Activated T-helper 1 cell treated with anti-CD3 and anti-CD28 coated beads, Interleukin-12 subunit alpha, Interleukin-12 subunit beta, Interleukin-2, Interleukin-4 antibody, amounts not matched to agents 30 ng/mL and 10 ng/mL and 1 ng/mL, durations not matched to agents 14 hours and 24 hours and 36 hours (primary cell): Measurements from ENCODE around the gene LAMC2. TPM values are rescaled to one million over a fixed set of nuclear protein-coding genes. Genes with fewer than 3 reads are reported as not detected.

Experiments
- DNase-seq: peaks from one replicate; pipeline ENCODE4 v3.0.0; 2021; ENCODE audit warnings: low spot score
- H3K27ac Mint-ChIP-seq: one replicate; pipeline ENCODE4 v1.8.0; 2021; ENCODE audit warnings: mild to moderate bottlenecking, mixed read lengths
- H3K27me3 Mint-ChIP-seq: one replicate; pipeline ENCODE4 v1.8.0; 2022; ENCODE audit warnings: mild to moderate bottlenecking, moderate library complexity, mixed read lengths; ENCODE audit not compliant: insufficient read depth
- H3K36me3 Mint-ChIP-seq: one replicate; pipeline ENCODE4 v1.8.0; 2021; ENCODE audit warnings: low read depth, mixed read lengths
- H3K4me1 Mint-ChIP-seq: one replicate; pipeline ENCODE4 v1.8.0; 2021; ENCODE audit warnings: low read depth, mixed read lengths
- H3K4me3 Mint-ChIP-seq: one replicate; pipeline ENCODE4 v1.8.0; 2021; ENCODE audit warnings: mild to moderate bottlenecking, moderate library complexity, mixed read lengths
- H3K9me3 Mint-ChIP-seq: one replicate; pipeline ENCODE4 v1.8.0; 2021; ENCODE audit warnings: mixed read lengths
- intact Hi-C: fragments of 100-400 bp; cut with micrococcal nuclease; formaldehyde crosslinking; loops from one replicate; pipeline ENCODE4 v1.15.1; 2024
- total RNA-seq: library from RNA; stranded (reverse); gene quantifications from 2 replicates; pipeline ENCODE4 v1.2.3, GENCODE V29; 2022

The LAMC2 gene
- total RNA-seq, 1 donor from 2014 or later = 0.16 TPM

- Mint-ChIP-seq H3K36me3 (no peaks in the 10 kb centered on the region), H3K9me3 (no peaks in the 10 kb centered on the region), H3K4me1 (no peaks in the 10 kb centered on the region), H3K27ac (no peak overlapping the region), H3K4me3 (no peak overlapping the region), H3K27me3 (peaks cover 3% of the 10 kb centered on the region)
- DNase-seq = no peak
- intact Hi-C loops = no loop called here
These were observed 61.4 kb downstream of the LAMC2 start for GRCh38 chr1:183247484-183247883.

GRCh38 chr1:183247931-183248330 lies 61.9 kb downstream of the LAMC2 start:
- peaks cover 3% of the 10 kb centered on the region for H3K27me3 Mint-ChIP-seq
- no peak for DNase-seq
- no peaks in the 10 kb centered on the region for H3K4me1 Mint-ChIP-seq
- intact Hi-C loops = no loop called here
- H3K27ac Mint-ChIP-seq = no peak overlapping the region
- H3K36me3 Mint-ChIP-seq = no peaks in the 10 kb centered on the region
- H3K4me3 Mint-ChIP-seq = no peak overlapping the region
- no peaks in the 10 kb centered on the region for H3K9me3 Mint-ChIP-seq

- Mint-ChIP-seq H3K36me3 (no peaks in the 10 kb centered on the region), H3K27me3 (peaks cover 3% of the 10 kb centered on the region), H3K4me1 (no peaks in the 10 kb centered on the region), H3K27ac (no peak overlapping the region), H3K9me3 (no peaks in the 10 kb centered on the region), H3K4me3 (no peak overlapping the region)
- intact Hi-C loops = no loop called here
- DNase-seq = no peak
These were observed 63.1 kb downstream of the LAMC2 start for GRCh38 chr1:183248989-183249691.

GRCh38 chr1:183249941-183250452 lies 63.9 kb downstream of the LAMC2 start:
- intact Hi-C loops = no loop called here
- DNase-seq = no peak
- H3K27ac Mint-ChIP-seq = no peak overlapping the region
- H3K4me1 Mint-ChIP-seq = no peaks in the 10 kb centered on the region
- H3K4me3 Mint-ChIP-seq = no peak overlapping the region
- no peaks in the 10 kb centered on the region for H3K36me3 Mint-ChIP-seq
- peaks cover 5% of the 10 kb centered on the region for H3K27me3 Mint-ChIP-seq
- H3K9me3 Mint-ChIP-seq = no peaks in the 10 kb centered on the region

GRCh38 chr1:183251101-183251958 lies 65.3 kb downstream of the LAMC2 start:
- intact Hi-C loops = no loop called here
- H3K36me3 Mint-ChIP-seq = no peaks in the 10 kb centered on the region
- no peak for DNase-seq
- no peak overlapping the region for H3K4me3 Mint-ChIP-seq
- H3K9me3 Mint-ChIP-seq = no peaks in the 10 kb centered on the region
- H3K27ac Mint-ChIP-seq = no peak overlapping the region
- H3K4me1 Mint-ChIP-seq = no peaks in the 10 kb centered on the region
- H3K27me3 Mint-ChIP-seq = peaks cover 2% of the 10 kb centered on the region

GRCh38 chr1:183251959-183252450 lies 65.9 kb downstream of the LAMC2 start:
- Mint-ChIP-seq H3K4me1 (no peaks in the 10 kb centered on the region), H3K4me3 (no peak overlapping the region), H3K36me3 (no peaks in the 10 kb centered on the region), H3K27me3 (peaks cover 2% of the 10 kb centered on the region), H3K27ac (no peak overlapping the region), H3K9me3 (no peaks in the 10 kb centered on the region)
- DNase-seq = no peak
- intact Hi-C loops = no loop called here

- DNase-seq = no peak
- H3K36me3 Mint-ChIP-seq = no peaks in the 10 kb centered on the region
- no peaks in the 10 kb centered on the region for H3K9me3 Mint-ChIP-seq
- no peak overlapping the region for H3K27ac Mint-ChIP-seq
- no peak overlapping the region for H3K4me3 Mint-ChIP-seq
- H3K27me3 Mint-ChIP-seq = peaks cover 6% of the 10 kb centered on the region
- H3K4me1 Mint-ChIP-seq = no peaks in the 10 kb centered on the region
- intact Hi-C loops = no loop called here
These were observed 69.0 kb downstream of the LAMC2 start for GRCh38 chr1:183255073-183255472.

GRCh38 chr1:183259924-183260323 lies 73.9 kb downstream of the LAMC2 start:
- DNase-seq = no peak
- H3K4me1 Mint-ChIP-seq = no peaks in the 10 kb centered on the region
- H3K36me3 Mint-ChIP-seq = no peaks in the 10 kb centered on the region
- H3K27ac Mint-ChIP-seq = no peak overlapping the region
- intact Hi-C loops = no loop called here
- peaks cover 16% of the 10 kb centered on the region for H3K27me3 Mint-ChIP-seq
- no peaks in the 10 kb centered on the region for H3K9me3 Mint-ChIP-seq
- no peak overlapping the region for H3K4me3 Mint-ChIP-seq

- no peaks in the 10 kb centered on the region for H3K36me3 Mint-ChIP-seq
- no peak overlapping the region for H3K4me3 Mint-ChIP-seq
- no peaks in the 10 kb centered on the region for H3K4me1 Mint-ChIP-seq
- H3K9me3 Mint-ChIP-seq = no peaks in the 10 kb centered on the region
- H3K27me3 Mint-ChIP-seq = peaks cover 23% of the 10 kb centered on the region
- DNase-seq = no peak
- intact Hi-C loops = no loop called here
- no peak overlapping the region for H3K27ac Mint-ChIP-seq
These were observed 76.7 kb downstream of the LAMC2 start for GRCh38 chr1:183262628-183263200.

GRCh38 chr1:183263886-183264602 lies 78.0 kb downstream of the LAMC2 start:
- Mint-ChIP-seq H3K4me3 (no peak overlapping the region), H3K27me3 (peaks cover 20% of the 10 kb centered on the region), H3K36me3 (no peaks in the 10 kb centered on the region), H3K27ac (no peak overlapping the region), H3K4me1 (no peaks in the 10 kb centered on the region), H3K9me3 (no peaks in the 10 kb centered on the region)
- intact Hi-C loops = no loop called here
- no peak for DNase-seq

- Mint-ChIP-seq H3K36me3 (no peaks in the 10 kb centered on the region), H3K4me1 (no peaks in the 10 kb centered on the region), H3K9me3 (no peaks in the 10 kb centered on the region), H3K27me3 (peaks cover 13% of the 10 kb centered on the region), H3K27ac (no peak overlapping the region), H3K4me3 (no peak overlapping the region)
- DNase-seq = no peak
- intact Hi-C loops = no loop called here
These were observed 81.8 kb downstream of the LAMC2 start for GRCh38 chr1:183267646-183268431.

- no peaks in the 10 kb centered on the region for H3K36me3 Mint-ChIP-seq
- no peaks in the 10 kb centered on the region for H3K4me1 Mint-ChIP-seq
- H3K27ac Mint-ChIP-seq = no peak overlapping the region
- intact Hi-C loops = no loop called here
- no peak overlapping the region for H3K4me3 Mint-ChIP-seq
- DNase-seq = no peak
- no peaks in the 10 kb centered on the region for H3K9me3 Mint-ChIP-seq
- H3K27me3 Mint-ChIP-seq = peaks cover 8% of the 10 kb centered on the region
These were observed 84.6 kb downstream of the LAMC2 start for GRCh38 chr1:183270541-183271141.
